Activated gamma-delta T cell (primary cell): Measurements from ENCODE around the gene MTHFD2L.
"Not testable (repeated sequence)": the region's sequence is repeated elsewhere in the genome, so short reads cannot be mapped to it uniquely, and the experiment has no call there.

ENCODE experiments used
- DNase-seq: peaks from one replicate; lab custom pipeline; 2025; lab: John Stamatoyannopoulos, UW
- total RNA-seq, 2 donors: gene quantifications; one replicate each; lab custom pipeline; 2026; lab: John Stamatoyannopoulos, UW

Gene MTHFD2L
- 12.6 to 15.6 reads per million in 2 donors for total RNA-seq

GRCh38 chr4:74157561-74158465, at the start of gene MTHFD2L:
Gene MTHFD2L (plus strand): TSS chr4:74158118. CDS start chr4:74158139, 21 bp downstream.
- DNase-seq, result peak; percentile 63

- no peak for DNase-seq
Measured at GRCh38 chr4:74108457-74109115, 49.3 kb upstream of the MTHFD2L start.

GRCh38 chr4:74109116-74109869, 48.6 kb upstream of the MTHFD2L start:
- DNase-seq, result no peak

GRCh38 chr4:74109870-74110605, 47.9 kb upstream of the MTHFD2L start:
- DNase-seq, result no peak

GRCh38 chr4:74110670-74111069, 47.2 kb upstream of the MTHFD2L start:
- DNase-seq, result no peak

- no peak for DNase-seq
Measured at GRCh38 chr4:74111306-74111975, 46.5 kb upstream of the MTHFD2L start.

- no peak for DNase-seq
Measured at GRCh38 chr4:74111990-74112389, 45.9 kb upstream of the MTHFD2L start.

GRCh38 chr4:74112399-74113105, 45.4 kb upstream of the MTHFD2L start:
- DNase-seq, result no peak

GRCh38 chr4:74114234-74114633, 43.7 kb upstream of the MTHFD2L start:
- DNase-seq, result no peak

- DNase-seq, result no peak
Measured at GRCh38 chr4:74117024-74117534, 40.8 kb upstream of the MTHFD2L start.

GRCh38 chr4:74118600-74119338, 39.1 kb upstream of the MTHFD2L start:
- no peak for DNase-seq

- DNase-seq, result no peak
Measured at GRCh38 chr4:74120086-74120485, 37.8 kb upstream of the MTHFD2L start.

- no peak for DNase-seq
Measured at GRCh38 chr4:74121643-74122579, 36.0 kb upstream of the MTHFD2L start.

GRCh38 chr4:74123065-74123728, 34.7 kb upstream of the MTHFD2L start:
- DNase-seq, result no peak

GRCh38 chr4:74125029-74125428, 32.9 kb upstream of the MTHFD2L start:
- DNase-seq, result no peak

GRCh38 chr4:74127745-74128144, 30.2 kb upstream of the MTHFD2L start:
- no peak for DNase-seq

GRCh38 chr4:74130843-74131242, 27.1 kb upstream of the MTHFD2L start:
- not testable (repeated sequence) for DNase-seq

- not testable (repeated sequence) for DNase-seq
Measured at GRCh38 chr4:74132188-74132587, 25.7 kb upstream of the MTHFD2L start.
